ENCODE results near the gene LCOR. TPM values are rescaled to one million over a fixed set of nuclear protein-coding genes. Genes with fewer than 3 reads are reported as not detected.

The LCOR gene
- total and polyA plus RNA-seq, 9 of the 15 experiments (the other 6 are each of a cell fraction or from before 2014, with no cell fraction given), result 3.6 to 25.2 (median 14.4) TPM

DNA sequence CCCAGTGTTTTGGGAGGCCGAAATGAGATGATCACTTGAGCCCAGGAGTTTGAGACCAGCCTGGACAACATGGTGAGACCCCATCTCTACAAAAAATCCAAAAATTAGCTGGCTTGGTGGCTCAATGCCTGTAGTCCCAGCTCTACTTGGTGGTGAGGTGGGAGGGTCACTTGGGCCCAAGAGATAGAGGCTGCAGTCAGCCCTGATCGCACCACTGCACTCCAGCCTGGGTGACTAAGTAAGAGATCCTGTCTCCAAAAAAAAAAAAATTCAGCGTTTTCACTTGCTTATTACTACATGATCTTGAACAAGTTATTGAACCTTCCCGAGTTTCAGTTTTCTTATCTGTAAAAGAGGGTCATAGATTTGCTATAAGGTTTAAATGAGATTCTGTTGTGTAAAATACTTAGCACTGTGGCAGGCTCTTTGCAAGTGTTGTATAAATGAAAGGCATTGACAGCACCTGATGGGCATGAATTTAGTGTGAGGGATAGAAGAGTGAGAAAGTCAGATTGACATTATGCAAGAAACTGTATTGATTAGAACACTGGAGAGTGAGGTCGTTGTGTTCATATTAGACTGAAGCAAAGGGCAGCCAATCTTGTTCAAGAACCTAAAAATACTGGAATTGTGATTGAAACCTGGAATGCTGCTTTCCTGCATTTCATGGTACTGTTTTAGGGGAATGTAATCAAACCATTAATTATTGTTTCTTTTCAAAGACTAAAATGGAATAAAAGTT, 136.8 kb downstream of the LCOR start:
- in situ Hi-C loops (cut with MboI), result no loop called here
- TF ChIP-seq HNRNPLL (IDR thresholded peaks at IDR 0.05; ENCODE audit: low read depth, low read length, poor library complexity, severe bottlenecking) (no peak), RAD51 (IDR thresholded peaks at IDR 0.05; ENCODE audit: borderline replicate concordance, low read depth) (no peak), PRPF4 (IDR thresholded peaks at IDR 0.05; ENCODE audit: insufficient read depth, low read depth, low read length, poor library complexity, severe bottlenecking) (no peak), ETV6 (IDR thresholded peaks at IDR 0.05; ENCODE audit: borderline replicate concordance in 1 of 2, low read depth in 2 of 2, low read length in 1 of 2) (no peak), ETV6 (CRISPR knock-in tag; IDR thresholded peaks at IDR 0.05; ENCODE audit: borderline replicate concordance) (no peak), SMAD1 (IDR thresholded peaks at IDR 0.05; ENCODE audit: low read depth, low read length, partially characterized antibody) (no peak), DACH1 (IDR thresholded peaks at IDR 0.05; ENCODE audit: partially characterized antibody) (no peak), PPARD (CRISPR knock-in tag; IDR thresholded peaks at IDR 0.05) (no peak), SMARCB1 (IDR thresholded peaks at IDR 0.05; ENCODE audit: insufficient read length, low read depth) (no peak)
- TF ChIP-seq, protein P1, sequence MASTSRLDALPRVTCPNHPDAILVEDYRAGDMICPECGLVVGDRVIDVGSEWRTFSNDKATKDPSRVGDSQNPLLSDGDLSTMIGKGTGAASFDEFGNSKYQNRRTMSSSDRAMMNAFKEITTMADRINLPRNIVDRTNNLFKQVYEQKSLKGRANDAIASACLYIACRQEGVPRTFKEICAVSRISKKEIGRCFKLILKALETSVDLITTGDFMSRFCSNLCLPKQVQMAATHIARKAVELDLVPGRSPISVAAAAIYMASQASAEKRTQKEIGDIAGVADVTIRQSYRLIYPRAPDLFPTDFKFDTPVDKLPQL (IDR thresholded peaks at IDR 0.05; ENCODE audit: extremely low read depth, insufficient read length), result no peak
- TF ChIP-seq, protein P2, sequence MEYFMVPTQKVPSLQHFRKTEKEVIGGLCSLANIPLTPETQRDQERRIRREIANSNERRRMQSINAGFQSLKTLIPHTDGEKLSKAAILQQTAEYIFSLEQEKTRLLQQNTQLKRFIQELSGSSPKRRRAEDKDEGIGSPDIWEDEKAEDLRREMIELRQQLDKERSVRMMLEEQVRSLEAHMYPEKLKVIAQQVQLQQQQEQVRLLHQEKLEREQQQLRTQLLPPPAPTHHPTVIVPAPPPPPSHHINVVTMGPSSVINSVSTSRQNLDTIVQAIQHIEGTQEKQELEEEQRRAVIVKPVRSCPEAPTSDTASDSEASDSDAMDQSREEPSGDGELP (CRISPR knock-in tag; IDR thresholded peaks at IDR 0.05; ENCODE audit: borderline replicate concordance), result no peak
- TF ChIP-seq, protein P3, sequence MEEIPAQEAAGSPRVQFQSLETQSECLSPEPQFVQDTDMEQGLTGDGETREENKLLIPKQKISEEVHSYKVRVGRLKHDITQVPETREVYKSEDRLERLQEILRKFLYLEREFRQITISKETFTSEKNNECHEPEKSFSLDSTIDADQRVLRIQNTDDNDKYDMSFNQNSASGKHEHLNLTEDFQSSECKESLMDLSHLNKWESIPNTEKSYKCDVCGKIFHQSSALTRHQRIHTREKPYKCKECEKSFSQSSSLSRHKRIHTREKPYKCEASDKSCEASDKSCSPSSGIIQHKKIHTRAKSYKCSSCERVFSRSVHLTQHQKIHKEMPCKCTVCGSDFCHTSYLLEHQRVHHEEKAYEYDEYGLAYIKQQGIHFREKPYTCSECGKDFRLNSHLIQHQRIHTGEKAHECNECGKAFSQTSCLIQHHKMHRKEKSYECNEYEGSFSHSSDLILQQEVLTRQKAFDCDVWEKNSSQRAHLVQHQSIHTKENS (CRISPR knock-in tag; IDR thresholded peaks at IDR 0.05), result no peak

More for the DNA sequence above, 136.8 kb downstream of the LCOR start:
- Histone ChIP-seq H3K4me1 (replicated peaks in 1 of 2; ENCODE audit: control insufficient read depth in 2 of 2, insufficient read depth in 2 of 2, low read length in 2 of 2) (no peaks in the 10 kb centered on the region; a peak in 1 of 5 replicates), H4K20me1 (replicated peaks; ENCODE audit: control insufficient read depth, insufficient read depth, low read length) (no peaks in the 10 kb centered on the region), H3K4me3 (no peak overlapping the region), H3K9me3 (replicated peaks; ENCODE audit: control insufficient read depth, insufficient read depth, low read depth, low read length) (no peaks in the 10 kb centered on the region), H3K27ac (ENCODE audit: extremely low read depth, low read depth, low read length) (no peak overlapping the region), H3K36me3 (ENCODE audit: control insufficient read depth, insufficient read depth, low read length) (no peaks in the 10 kb centered on the region), H3K9ac (ENCODE audit: insufficient read depth in 1 of 2, low read depth in 2 of 2, low read length in 2 of 2) (no peak overlapping the region), H3K79me2 (ENCODE audit: control insufficient read depth, insufficient read depth, low read length) (no peaks in the 10 kb centered on the region), H2AFZ (ENCODE audit: low read depth, low read length) (no peak overlapping the region), H3K4me2 (ENCODE audit: insufficient read depth, low read length) (no peak overlapping the region), H3K9me1 (ENCODE audit: control insufficient read depth, insufficient read depth, low read length) (no peaks in the 10 kb centered on the region), H3K27me3 (ENCODE audit: control insufficient read depth in 2 of 2, insufficient read depth in 2 of 2, low read length in 2 of 2) (no peaks in the 10 kb centered on the region)
- ChIA-PET POLR2A (no interaction called here), CTCF (ENCODE audit: low intra/inter-chr PET ratio) (no interaction called here)
- BruUV-seq (replicated peaks), result no TSS peak
- FAIRE-seq (no peak), DNase-seq (ENCODE audit: extremely low read depth in 1 of 4, low spot score in 3 of 4) (peak in 1 of 4 experiments; percentile 14), ATAC-seq (peak; percentile 69)
- 40% methylated on average over 5 of the region's 5 CpGs for WGBS (ENCODE audit: insufficient coverage, low coverage, missing lambda C conversion rate)
- intact Hi-C loops (cut with micrococcal nuclease), result no loop called here
